GM10248 (cell line): ENCODE data around the gene MT1F.
"Not testable (repeated sequence)": the region's sequence is repeated elsewhere in the genome, so short reads cannot be mapped to it uniquely, and the experiment has no call there.

ENCODE experiments used
- CTCF ChIA-PET: fragments of 300-600 bp; sonication (Branson Sonifier 250); formaldehyde crosslinking; extraction: SDS; loops from one replicate; lab custom pipeline; 2021; ENCODE audit warnings: antibody characterized with exemption; lab: Yijun Ruan, JAX
- POLR2A ChIA-PET: fragments of 350-650 bp; sonication (Branson Sonifier 250); formaldehyde crosslinking; extraction: SDS; loops from one replicate; lab custom pipeline; 2020; ENCODE audit warnings: antibody characterized with exemption; lab: Yijun Ruan, JAX
- DNase-seq: peaks from one replicate; pipeline ENCODE4 v3.0.0; 2012; ENCODE audit errors: extremely low spot score
- CTCF ChIP-seq: IDR thresholded peaks from 2 replicates; pipeline ENCODE4 v1.5.1; 2012; ENCODE audit warnings: mild to moderate bottlenecking, low read depth; ENCODE audit errors: extremely low read depth, missing control alignments, control extremely low read depth

The MT1F gene

GRCh38 chr16:56658327-56658875 lies 642 bp downstream of the MT1F start:
- DNase-seq, result no peak
- TF ChIP-seq CTCF, result no peak
- POLR2A ChIA-PET, result no interaction called here
- CTCF ChIA-PET, result no interaction called here

GRCh38 chr16:56662357-56663354 lies 4.9 kb downstream of the MT1F start:
- ChIA-PET CTCF (interaction anchor here (1.6 kb wide), 1 partner anchor 10 kb away, joined by 4 read pairs; no protein-coding TSS in a partner anchor), POLR2A (no interaction called here)
- DNase-seq, result no peak
- TF ChIP-seq CTCF, result no peak

GRCh38 chr16:56664506-56664905 lies 6.7 kb downstream of the MT1F start:
- DNase-seq, result no peak
- no peak for TF ChIP-seq CTCF
- ChIA-PET POLR2A (no interaction called here), CTCF (no interaction called here)

- CTCF ChIA-PET, DNase-seq, POLR2A ChIA-PET: not testable (repeated sequence)
Observed at GRCh38 chr16:56665286-56666261, 7.8 kb downstream of the MT1F start.

- TF ChIP-seq CTCF, result no peak
- ChIA-PET POLR2A (no interaction called here), CTCF (interaction anchor here (1.1 to 2.0 kb wide), 3 partner anchors 11 to 34 kb away, joined by 3 to 7 read pairs (median 5); no protein-coding TSS in a partner anchor)
- no peak for DNase-seq
Observed at GRCh38 chr16:56667581-56668571, 10.1 kb downstream of the MT1F start, which contains the start of gene MT1G. Gene MT1G (minus strand): TSS chr16:56668065. CDS start chr16:56667993, 72 bp downstream.
